PC-3 (cell line): ENCODE measurements around the gene CAMTA1. TPM values are rescaled to one million over a fixed set of nuclear protein-coding genes. Genes with fewer than 3 reads are reported as not detected.

Experiments used
- ATAC-seq: fragments of 200-7000 bp; cut with Tn5 transposase; 2 replicates; pipeline ENCODE4 v1.9.1; 2020; ENCODE audit warnings: mild to moderate bottlenecking, moderate library complexity
- BruUV-seq: library from RNA; stranded (reverse); fragments of 400-500 nt; replicated peaks from 2 replicates; lab custom pipeline; 2021; lab: Mats Ljungman, UMichigan
- CTCF ChIA-PET: fragments of 300-600 bp; sonication (Branson Sonifier 250); formaldehyde crosslinking; loops from one replicate; lab custom pipeline; 2022; ENCODE audit warnings: antibody characterized with exemption; lab: Charles Lee
- POLR2A ChIA-PET: fragments of 300-600 bp; sonication (Branson Sonifier 250); formaldehyde crosslinking; loops from one replicate; lab custom pipeline; 2022; ENCODE audit warnings: antibody characterized with exemption; ENCODE audit not compliant: unreplicated experiment; lab: Charles Lee
- DNase-seq: peaks from one replicate; pipeline ENCODE4 v3.0.0-alpha.2; 2015
- H2AFZ ChIP-seq: fragments of 300-600 bp; sonication (generic); 2 replicates; pipeline ENCODE4 v1.6.0; 2016; ENCODE audit warnings: antibody characterized with exemption, low read length
- H3F3A ChIP-seq: fragments of 300-600 bp; sonication (generic); one replicate; pipeline ENCODE4 v1.6.0; 2017; ENCODE audit warnings: antibody characterized with exemption, low read length, control low read depth, mild to moderate bottlenecking; ENCODE audit not compliant: unreplicated experiment
- H3K27ac ChIP-seq: fragments of 300-600 bp; sonication (generic); 2 replicates; pipeline ENCODE4 v1.5.1; 2016; ENCODE audit warnings: mild to moderate bottlenecking, low read length
- H3K27me3 ChIP-seq: fragments of 300-600 bp; sonication (generic); 2 replicates; pipeline ENCODE4 v1.6.1; 2016; ENCODE audit warnings: low read length, mixed read lengths
- H3K36me3 ChIP-seq: fragments of 300-600 bp; sonication (generic); 2 replicates; pipeline ENCODE4 v1.6.1; 2016; ENCODE audit warnings: low read depth, mixed run types, low read length, mixed read lengths
- H3K4me1 ChIP-seq: fragments of 300-600 bp; sonication (generic); 2 replicates; pipeline ENCODE4 v1.5.1; 2016; ENCODE audit warnings: low read length; ENCODE audit not compliant: insufficient read depth
- H3K4me2 ChIP-seq: fragments of 300-600 bp; sonication (generic); 2 replicates; pipeline ENCODE4 v1.6.0; 2016; ENCODE audit warnings: low read length
- H3K4me3 ChIP-seq: fragments of 300-600 bp; sonication (generic); 2 replicates; pipeline ENCODE4 v1.5.1; 2016; ENCODE audit warnings: mild to moderate bottlenecking, low read length, mixed read lengths
- H3K79me2 ChIP-seq: fragments of 300-600 bp; sonication (generic); 2 replicates; pipeline ENCODE4 v1.6.1; 2017; ENCODE audit warnings: low read length, mixed read lengths
- H3K9ac ChIP-seq: fragments of 300-600 bp; sonication (generic); 2 replicates; pipeline ENCODE4 v1.6.0; 2016; ENCODE audit warnings: mild to moderate bottlenecking, low read length
- H3K9me2 ChIP-seq: fragments of 300-600 bp; sonication (generic); replicated peaks from 2 replicates; pipeline ENCODE4 v1.6.1; 2016; ENCODE audit warnings: mixed run types, low read length, mixed read lengths
- H3K9me3 ChIP-seq: fragments of 300-600 bp; sonication (generic); 2 replicates; pipeline ENCODE4 v1.6.1; 2016; ENCODE audit warnings: low read length, mixed read lengths
- H4K20me1 ChIP-seq: fragments of 300-600 bp; sonication (generic); 2 replicates; pipeline ENCODE4 v1.6.1; 2016; ENCODE audit warnings: low read length, mixed read lengths
- EZH2 ChIP-seq: fragments of 300-600 bp; sonication (generic); IDR thresholded peaks from one replicate; pipeline ENCODE4 v1.6.1; 2017; ENCODE audit warnings: antibody characterized with exemption, mild to moderate bottlenecking, low read length; ENCODE audit not compliant: unreplicated experiment
- EZH2phosphoT487 ChIP-seq: fragments of 300-600 bp; sonication (generic); IDR thresholded peaks from 2 replicates; pipeline ENCODE4 v1.6.1; 2018; ENCODE audit warnings: mild to moderate bottlenecking, antibody characterized with exemption, low read length, borderline replicate concordance
- intact Hi-C: fragments of 100-400 bp; cut with micrococcal nuclease; formaldehyde crosslinking; loops from 2 replicates; pipeline ENCODE4 v1.9.0; 2023
- total RNA-seq: library from RNA; depleted of rRNA; stranded (reverse); fragments of >200 nt; gene quantifications from 2 replicates; pipeline ENCODE4 v1.2.3, GENCODE V29; 2014
- TF ChIP-seq, protein P1 (sequence below): fragments of 300-600 bp; sonication (generic); conservative IDR thresholded peaks from 2 replicates; pipeline ENCODE4 v1.5.1; 2017; ENCODE audit warnings: antibody characterized with exemption, low read depth, mild to moderate bottlenecking, low read length

The CAMTA1 gene
- total RNA-seq, 1 experiment from 2014 or later: 40.8 TPM

DNA sequence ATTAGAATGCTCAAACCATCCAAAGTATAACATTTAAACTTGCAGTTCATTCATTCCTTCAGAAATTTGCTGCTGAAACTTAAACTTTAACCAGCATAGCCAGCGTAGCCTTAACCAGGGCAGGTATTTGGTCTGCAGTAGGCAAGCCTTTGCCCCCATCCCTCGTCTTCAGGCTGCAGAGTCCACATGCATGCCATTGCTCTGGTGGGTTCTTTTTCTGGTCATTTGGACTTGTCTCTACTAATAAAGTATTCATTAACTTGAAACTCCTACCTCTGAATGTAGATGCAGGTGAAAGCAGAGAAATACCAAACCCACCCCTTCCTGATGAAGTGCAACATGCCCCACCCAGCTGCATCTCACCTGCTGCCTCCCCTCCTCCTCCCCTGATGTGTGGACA lies 100.2 kb downstream of the CAMTA1 start:
- H3K9me2 ChIP-seq: no peaks in the 10 kb centered on the region
- H2AFZ ChIP-seq: no peak overlapping the region
- H3K79me2 ChIP-seq: no peaks in the 10 kb centered on the region
- POLR2A ChIA-PET: no interaction called here
- DNase-seq: no peak
- TF ChIP-seq EZH2phosphoT487 (no peak), EZH2 (no peak)
- TF ChIP-seq, protein P1, sequence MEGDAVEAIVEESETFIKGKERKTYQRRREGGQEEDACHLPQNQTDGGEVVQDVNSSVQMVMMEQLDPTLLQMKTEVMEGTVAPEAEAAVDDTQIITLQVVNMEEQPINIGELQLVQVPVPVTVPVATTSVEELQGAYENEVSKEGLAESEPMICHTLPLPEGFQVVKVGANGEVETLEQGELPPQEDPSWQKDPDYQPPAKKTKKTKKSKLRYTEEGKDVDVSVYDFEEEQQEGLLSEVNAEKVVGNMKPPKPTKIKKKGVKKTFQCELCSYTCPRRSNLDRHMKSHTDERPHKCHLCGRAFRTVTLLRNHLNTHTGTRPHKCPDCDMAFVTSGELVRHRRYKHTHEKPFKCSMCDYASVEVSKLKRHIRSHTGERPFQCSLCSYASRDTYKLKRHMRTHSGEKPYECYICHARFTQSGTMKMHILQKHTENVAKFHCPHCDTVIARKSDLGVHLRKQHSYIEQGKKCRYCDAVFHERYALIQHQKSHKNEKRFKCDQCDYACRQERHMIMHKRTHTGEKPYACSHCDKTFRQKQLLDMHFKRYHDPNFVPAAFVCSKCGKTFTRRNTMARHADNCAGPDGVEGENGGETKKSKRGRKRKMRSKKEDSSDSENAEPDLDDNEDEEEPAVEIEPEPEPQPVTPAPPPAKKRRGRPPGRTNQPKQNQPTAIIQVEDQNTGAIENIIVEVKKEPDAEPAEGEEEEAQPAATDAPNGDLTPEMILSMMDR: no peak
- no peak overlapping the region for H3K4me3 ChIP-seq
- H3K36me3 ChIP-seq: no peaks in the 10 kb centered on the region
- BruUV-seq: no TSS peak
- H3K4me1 ChIP-seq: no peaks in the 10 kb centered on the region
- no peak overlapping the region for H3K4me2 ChIP-seq
- intact Hi-C loops: no loop called here
- H3K9me3 ChIP-seq: no peaks in the 10 kb centered on the region
- CTCF ChIA-PET: no interaction called here
- H3K27ac ChIP-seq: no peak overlapping the region
- H3K9ac ChIP-seq: no peak overlapping the region
- ATAC-seq: no peak
- H4K20me1 ChIP-seq: no peaks in the 10 kb centered on the region
- H3F3A ChIP-seq: no peaks in the 10 kb centered on the region
- H3K27me3 ChIP-seq: no peaks in the 10 kb centered on the region

GRCh38 chr1:6886523-6886922 lies 101.3 kb downstream of the CAMTA1 start:
- Histone ChIP-seq H2AFZ (no peak overlapping the region), H4K20me1 (no peaks in the 10 kb centered on the region), H3K9ac (no peak overlapping the region), H3K4me3 (no peak overlapping the region), H3K79me2 (no peaks in the 10 kb centered on the region), H3K9me2 (no peaks in the 10 kb centered on the region), H3K27me3 (no peaks in the 10 kb centered on the region), H3K9me3 (no peaks in the 10 kb centered on the region), H3K4me2 (no peak overlapping the region), H3K36me3 (no peaks in the 10 kb centered on the region), H3K4me1 (no peaks in the 10 kb centered on the region), H3F3A (no peaks in the 10 kb centered on the region), H3K27ac (no peak overlapping the region)
- CTCF ChIA-PET: no interaction called here
- no peak for ATAC-seq
- DNase-seq: no peak
- BruUV-seq: no TSS peak
- intact Hi-C loops: no loop called here
- TF ChIP-seq EZH2 (no peak), EZH2phosphoT487 (no peak)
- TF ChIP-seq, protein P1: no peak
- POLR2A ChIA-PET: no interaction called here

DNA sequence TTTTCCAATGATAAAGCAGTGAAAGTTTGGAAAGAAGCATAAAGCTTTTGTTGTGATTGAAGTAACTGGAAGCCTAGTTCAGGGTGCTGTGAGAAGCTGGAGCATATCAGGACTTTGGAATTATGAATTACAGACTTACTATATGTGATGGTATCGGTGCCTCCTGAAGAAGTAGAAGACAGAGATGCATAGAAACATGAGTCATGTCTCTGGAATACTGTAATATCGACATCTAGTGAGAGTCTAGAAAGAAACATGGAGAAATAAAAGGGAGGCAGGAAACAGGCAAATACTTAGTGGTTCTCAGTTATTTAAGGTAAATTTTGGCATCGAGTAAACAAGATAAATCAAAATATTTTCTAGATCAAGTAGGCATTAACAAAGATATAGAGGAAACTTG lies 103.0 kb downstream of the CAMTA1 start:
- no peak overlapping the region for H3K4me3 ChIP-seq
- H3K9me3 ChIP-seq: no peaks in the 10 kb centered on the region
- H4K20me1 ChIP-seq: no peaks in the 10 kb centered on the region
- H3F3A ChIP-seq: no peaks in the 10 kb centered on the region
- no peaks in the 10 kb centered on the region for H3K36me3 ChIP-seq
- no peaks in the 10 kb centered on the region for H3K27me3 ChIP-seq
- intact Hi-C loops: no loop called here
- CTCF ChIA-PET: no interaction called here
- DNase-seq (no peak), ATAC-seq (no peak; the same call in 1 of the 2 replicates)
- H3K4me2 ChIP-seq: no peak overlapping the region
- no TSS peak for BruUV-seq
- no peak overlapping the region for H3K9ac ChIP-seq
- no peak overlapping the region for H3K27ac ChIP-seq
- no peak overlapping the region for H2AFZ ChIP-seq
- POLR2A ChIA-PET: interaction anchor here (0.6 kb wide), 1 partner anchor 37 kb away, joined by 3 read pairs; no protein-coding TSS in a partner anchor
- no peaks in the 10 kb centered on the region for H3K79me2 ChIP-seq
- H3K9me2 ChIP-seq: no peaks in the 10 kb centered on the region
- H3K4me1 ChIP-seq: no peaks in the 10 kb centered on the region
- TF ChIP-seq EZH2 (no peak), EZH2phosphoT487 (no peak)
- TF ChIP-seq, protein P1: no peak
